Adrenal gland (tissue), 12 donors: ENCODE measurements around the gene PPIF. TPM values are rescaled to one million over a fixed set of nuclear protein-coding genes. Genes with fewer than 3 reads are reported as not detected.

ENCODE experiments used
- DNase-seq, 7 donors: peaks; one replicate each; pipeline ENCODE4 v3.0.0-alpha.2; 2019 to 2020
- H3K27ac ChIP-seq, 5 donors: fragments of 200-600 bp; sonication (generic) in 4 of 5; 1 replicate in 3 of 5; 2 replicates in 2 of 5; pipeline versions ENCODE4 v1.5.1 to v1.8.0; 2016 to 2020; ENCODE audit warnings: mild to moderate bottlenecking in 1 of 5
- H3K27me3 ChIP-seq: fragments of 200-600 bp; 2 replicates; pipeline ENCODE4 v1.8.0; 2021
- H3K36me3 ChIP-seq, 2 donors: fragments of 200-600 bp; replicated peaks in 1 of 2; 1 replicate in 1 of 2; 2 replicates in 1 of 2; pipeline versions ENCODE4 v1.5.1 to v1.8.0; 2018 to 2022
- H3K4me1 ChIP-seq, 2 donors: fragments of 200-600 bp; replicated peaks in 1 of 2; 1 replicate in 1 of 2; 2 replicates in 1 of 2; pipeline versions ENCODE4 v1.5.1 to v1.8.0; 2018 to 2021
- H3K4me3 ChIP-seq, 4 donors: fragments of 200-600 bp; sonication (generic) in 3 of 4; one replicate each; pipeline ENCODE4 v1.5.1; 2016 to 2018
- H3K9me3 ChIP-seq, 3 donors: fragments of 200-600 bp; sonication (generic) in 1 of 3; replicated peaks in 1 of 3; 1 replicate in 2 of 3; 2 replicates in 1 of 3; pipeline versions ENCODE4 v1.5.1 to v1.8.0; 2016 to 2021
- POLR2A ChIP-seq, 2 donors: fragments of 450-650 bp; IDR thresholded peaks; one replicate each; pipeline ENCODE4 v1.6.1; 2017; ENCODE audit warnings: antibody characterized with exemption in 2 of 2, mild to moderate bottlenecking in 2 of 2, moderate library complexity in 1 of 2
- WGBS, 4 donors: extraction: QIAGEN DNeasy Blood & Tissue Kit in 2 of 4; methylation state at CpG; one replicate each; pipeline versions ENCODE4 v1.1.5 to v1.1.7; 2013 to 2017; 5-methylcytosine and 5-hydroxymethylcytosine counted together
- intact Hi-C, 2 donors: fragments of 100-400 bp; cut with DNase I; formaldehyde crosslinking; loops; one replicate each; pipeline versions ENCODE4 v1.14.1 to v1.15.0; 2022 to 2023
- polyA plus RNA-seq, 3 donors: library from polyadenylated mRNA; stranded (reverse); fragments of 200-250 nt in 2 of 3; fragments of 350-450 nt in 1 of 3; fragmentation: Illumina TruSeq in 1 of 3; extraction: RNeasy Lipid Tissue Mini Kit (QIAGEN cat#74804) in 1 of 3; gene quantifications; one replicate each; pipeline ENCODE4 v1.2.3, GENCODE V29; 2013 to 2014
- total RNA-seq, 9 donors: library from RNA; depleted of rRNA in 4 of 9; stranded (reverse); fragments of >200 nt in 4 of 9; fragments of 120-200 nt in 1 of 9; fragmentation: NEBNext Ultra II Directional in 1 of 9; extraction: Animal tissue kit (Norgen Biotek cat#: 25700) in 1 of 9; gene quantifications; one replicate each; pipeline versions ENCODE4 v1.1.0 to v1.2.4, GENCODE V29; 2013 to 2023
- TF ChIP-seq, protein P1 (sequence below), 6 experiments: fragments of 450-650 bp in 4 of 6; fragments of 200-600 bp in 2 of 6; sonication (generic) in 1 of 6; IDR thresholded peaks; 1 replicate in 5 of 6; 2 replicates in 1 of 6; pipeline versions ENCODE4 v1.5.1 to v1.8.0; 2016 to 2021; ENCODE audit warnings: antibody characterized with exemption in 6 of 6, mild to moderate bottlenecking in 2 of 6, moderate library complexity in 1 of 6
- donor health status: healthy with polysubstance abuse.
- donor health status: Bipolar disorder and iron deficiency.
- donor health status: DM: yes; HTN: yes; CAD: no.
- donor health status: DM: no; HTN: no; CAD: no.
- donor health status: DM: no; HTN: no; CAD: no.
- donor health status: DM: yes; HTN: yes; CAD: no.

The PPIF gene
- total and polyA plus RNA-seq, 12 donors, result 43.8 to 619 (median 216) TPM

DNA sequence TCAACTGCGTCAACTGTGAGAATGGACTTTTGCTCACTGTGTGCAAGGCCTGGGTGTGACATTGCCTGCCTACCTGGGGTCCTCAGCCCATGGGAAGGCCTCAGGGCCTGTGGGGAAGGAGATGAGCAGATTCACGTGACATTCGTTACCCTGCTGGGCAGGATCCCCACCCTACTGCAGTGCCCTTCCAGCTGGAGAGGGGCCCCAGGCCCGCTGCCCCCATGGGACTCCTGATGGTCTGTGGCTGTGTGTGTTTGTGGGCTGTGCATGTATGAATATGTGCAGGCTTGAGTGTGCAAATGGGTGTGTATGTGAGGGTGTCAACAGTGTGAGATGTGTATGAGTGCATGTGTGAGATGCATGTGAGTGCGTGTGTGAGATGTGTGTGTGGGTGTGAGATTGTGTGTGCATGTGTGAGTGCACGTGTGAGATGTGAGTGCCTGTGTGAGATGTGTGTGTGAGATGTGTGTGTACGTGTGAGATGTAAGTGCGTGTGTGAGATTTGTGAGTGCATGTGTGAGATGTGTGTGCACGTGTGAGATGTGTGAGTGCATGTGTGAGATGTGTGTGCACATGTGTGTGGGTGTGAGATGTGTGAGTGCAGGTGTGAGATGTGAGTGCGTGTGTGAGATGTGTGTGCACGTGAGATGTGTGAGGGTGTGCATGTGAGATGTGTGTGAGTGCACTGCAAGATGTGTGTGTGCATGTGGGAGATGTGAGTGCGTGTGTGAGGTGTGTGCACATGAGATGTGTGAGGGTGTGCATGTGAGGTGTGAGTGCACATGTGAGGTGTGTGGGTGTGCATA lies 29.7 kb downstream of the PPIF start:
- no peaks in the 10 kb centered on the region for H3K9me3 ChIP-seq
- H3K27ac ChIP-seq, result no peak overlapping the region
- peaks cover 0 to 11% of the 10 kb centered on the region in 2 donors for H3K4me1 ChIP-seq
- DNase-seq, result peak in 1 of 7 donors; percentile 5
- TF ChIP-seq, protein P1, sequence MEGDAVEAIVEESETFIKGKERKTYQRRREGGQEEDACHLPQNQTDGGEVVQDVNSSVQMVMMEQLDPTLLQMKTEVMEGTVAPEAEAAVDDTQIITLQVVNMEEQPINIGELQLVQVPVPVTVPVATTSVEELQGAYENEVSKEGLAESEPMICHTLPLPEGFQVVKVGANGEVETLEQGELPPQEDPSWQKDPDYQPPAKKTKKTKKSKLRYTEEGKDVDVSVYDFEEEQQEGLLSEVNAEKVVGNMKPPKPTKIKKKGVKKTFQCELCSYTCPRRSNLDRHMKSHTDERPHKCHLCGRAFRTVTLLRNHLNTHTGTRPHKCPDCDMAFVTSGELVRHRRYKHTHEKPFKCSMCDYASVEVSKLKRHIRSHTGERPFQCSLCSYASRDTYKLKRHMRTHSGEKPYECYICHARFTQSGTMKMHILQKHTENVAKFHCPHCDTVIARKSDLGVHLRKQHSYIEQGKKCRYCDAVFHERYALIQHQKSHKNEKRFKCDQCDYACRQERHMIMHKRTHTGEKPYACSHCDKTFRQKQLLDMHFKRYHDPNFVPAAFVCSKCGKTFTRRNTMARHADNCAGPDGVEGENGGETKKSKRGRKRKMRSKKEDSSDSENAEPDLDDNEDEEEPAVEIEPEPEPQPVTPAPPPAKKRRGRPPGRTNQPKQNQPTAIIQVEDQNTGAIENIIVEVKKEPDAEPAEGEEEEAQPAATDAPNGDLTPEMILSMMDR (IDR thresholded peaks at IDR 0.05), result no peak
- intact Hi-C loops, result loop anchor here (5.0 to 10.0 kb wide), 4 partner anchors 85 to 118 kb away; no protein-coding TSS in a partner anchor
- H3K36me3 ChIP-seq, result no peaks in the 10 kb centered on the region
- 84 to 92% (median 85%) methylated on average over 11 to 12 of the region's 12 CpGs for WGBS, 4 donors
- no peak overlapping the region for H3K4me3 ChIP-seq
- H3K27me3 ChIP-seq, result no peaks in the 10 kb centered on the region

DNA sequence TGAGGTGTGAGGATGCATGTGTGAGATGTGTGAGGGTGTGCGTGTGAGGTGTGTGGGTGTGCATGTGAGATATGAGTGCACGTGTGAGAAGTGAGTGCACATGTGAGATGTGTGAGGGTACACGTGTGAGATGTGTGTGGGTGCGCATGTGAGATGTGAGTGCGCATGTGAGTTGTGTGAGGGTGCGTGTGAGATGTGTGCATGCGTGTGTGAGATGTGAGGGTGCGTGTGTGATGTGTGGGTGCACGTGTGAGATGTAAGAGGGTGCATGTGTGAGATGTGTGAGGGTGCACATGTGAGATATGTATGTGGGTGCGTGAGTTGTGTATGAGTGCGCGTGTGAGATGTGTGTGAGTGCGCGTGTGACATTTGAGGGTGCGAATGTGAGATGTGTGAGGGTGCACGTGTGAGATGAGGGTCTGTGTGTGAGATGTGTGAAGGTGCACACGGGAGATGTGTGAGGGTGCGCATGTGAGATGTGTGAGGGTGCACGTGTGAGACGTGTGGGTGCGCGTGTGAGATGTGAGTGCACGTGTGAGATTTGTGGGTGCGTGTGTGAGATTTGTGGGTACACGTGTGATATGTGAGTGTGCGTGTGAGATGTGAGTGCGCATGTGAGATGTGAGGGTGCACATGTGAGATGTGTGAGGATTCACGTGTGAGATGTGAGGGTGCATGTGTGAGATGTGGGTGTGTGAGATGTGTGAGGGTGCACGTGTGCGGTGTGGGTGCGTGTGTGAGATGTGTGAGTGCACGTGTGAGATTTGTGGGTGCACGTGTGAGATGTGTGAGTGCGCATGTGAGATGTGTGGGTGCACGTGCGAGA lies 30.5 kb downstream of the PPIF start:
- Histone ChIP-seq H3K27ac (no peak overlapping the region), H3K9me3 (no peaks in the 10 kb centered on the region), H3K4me3 (no peak overlapping the region), H3K27me3 (no peaks in the 10 kb centered on the region), H3K4me1 (peaks cover 0 to 11% of the 10 kb centered on the region in 2 donors), H3K36me3 (no peaks in the 10 kb centered on the region)
- TF ChIP-seq, protein P1 (IDR thresholded peaks at IDR 0.05), result no peak
- no peak for TF ChIP-seq POLR2A (IDR thresholded peaks at IDR 0.05)
- DNase-seq, result peak in 4 of 7 donors; percentile 3 to 43 (median 13)
- WGBS, 4 donors, result 86 to 91% (median 88%) methylated on average over 35 to 36 of the region's 36 CpGs
- intact Hi-C loops, result loop anchor here (5.0 to 10.0 kb wide), 4 partner anchors 85 to 117 kb away; no protein-coding TSS in a partner anchor

DNA sequence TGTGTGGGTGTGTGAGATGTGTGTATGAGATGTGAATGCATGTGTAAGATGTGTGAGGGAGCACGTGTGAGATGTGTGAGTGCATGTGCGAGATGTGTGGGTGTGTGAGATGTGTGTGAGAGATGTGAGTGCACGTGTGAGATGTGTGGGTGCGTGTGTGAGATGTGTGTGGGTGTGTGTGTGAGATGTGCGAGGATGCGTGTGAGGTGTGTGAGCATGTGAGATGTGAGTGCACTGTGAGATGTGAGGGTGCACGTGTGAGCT lies 31.0 kb downstream of the PPIF start:
- no peak for DNase-seq
- Histone ChIP-seq H3K4me1 (peaks cover 0 to 11% of the 10 kb centered on the region in 2 donors), H3K27ac (no peak overlapping the region), H3K36me3 (no peaks in the 10 kb centered on the region), H3K9me3 (no peaks in the 10 kb centered on the region), H3K27me3 (no peaks in the 10 kb centered on the region), H3K4me3 (no peak overlapping the region)
- TF ChIP-seq POLR2A (IDR thresholded peaks at IDR 0.05), result no peak
- TF ChIP-seq, protein P1 (IDR thresholded peaks at IDR 0.05), result no peak
- 87 to 92% (median 88%) methylated on average over 7 of the region's 7 CpGs for WGBS, 4 donors
- intact Hi-C loops, result loop anchor here (5.0 to 10.0 kb wide), 4 partner anchors 84 to 116 kb away; no protein-coding TSS in a partner anchor
